Chondrocyte (in vitro differentiated cells): Measurements from ENCODE around the gene USP6NL. TPM values are rescaled to one million over a fixed set of nuclear protein-coding genes. Genes with fewer than 3 reads are reported as not detected.

Experiments
- DNase-seq: peaks from one replicate; pipeline ENCODE4 v3.0.0; 2021; ENCODE audit warnings: mixed read lengths, low spot score
- H3K27ac Mint-ChIP-seq: one replicate; pipeline ENCODE4 v1.8.0; 2021; ENCODE audit warnings: mild to moderate bottlenecking, moderate library complexity, mixed read lengths; ENCODE audit not compliant: unreplicated experiment
- H3K27me3 Mint-ChIP-seq: 2 replicates; pipeline ENCODE4 v1.8.0; 2021; ENCODE audit warnings: low read depth, mixed read lengths
- H3K36me3 Mint-ChIP-seq: 2 replicates; pipeline ENCODE4 v1.8.0; 2021; ENCODE audit warnings: low read depth, mixed read lengths
- H3K4me1 Mint-ChIP-seq: 2 replicates; pipeline ENCODE4 v1.8.0; 2021; ENCODE audit warnings: low read depth, mild to moderate bottlenecking, mixed read lengths
- H3K4me3 Mint-ChIP-seq: one replicate; pipeline ENCODE4 v1.8.0; 2021; ENCODE audit warnings: mild to moderate bottlenecking, moderate library complexity, mixed read lengths; ENCODE audit not compliant: unreplicated experiment
- H3K9me3 Mint-ChIP-seq: 2 replicates; pipeline ENCODE4 v1.8.0; 2021; ENCODE audit warnings: low read depth, mixed read lengths
- CTCF ChIP-seq: fragments of 200-600 bp; sonication (generic); IDR thresholded peaks from 2 replicates; pipeline ENCODE4 v1.5.0; 2021; ENCODE audit warnings: antibody characterized with exemption, mild to moderate bottlenecking, moderate library complexity
- total RNA-seq: library from RNA; stranded (reverse); gene quantifications from 3 replicates; pipeline ENCODE4 v1.2.1, GENCODE V29; 2021

Gene USP6NL
- total RNA-seq, 1 donor from 2014 or later, result 12.3 TPM

GRCh38 chr10:11578802-11579255 is 32.6 kb downstream of the USP6NL start:
- peaks cover 7% of the 10 kb centered on the region for H3K4me1 Mint-ChIP-seq
- DNase-seq, result no peak
- no peak overlapping the region for H3K27ac Mint-ChIP-seq
- no peak for TF ChIP-seq CTCF
- no peaks in the 10 kb centered on the region for H3K27me3 Mint-ChIP-seq
- no peaks in the 10 kb centered on the region for H3K9me3 Mint-ChIP-seq
- H3K36me3 Mint-ChIP-seq, result no peaks in the 10 kb centered on the region
- no peak overlapping the region for H3K4me3 Mint-ChIP-seq

GRCh38 chr10:11576092-11576809 is 35.2 kb downstream of the USP6NL start:
- Mint-ChIP-seq H3K36me3 (no peaks in the 10 kb centered on the region), H3K9me3 (no peaks in the 10 kb centered on the region), H3K27ac (no peak overlapping the region), H3K27me3 (no peaks in the 10 kb centered on the region), H3K4me1 (peaks cover 6% of the 10 kb centered on the region), H3K4me3 (no peak overlapping the region)
- DNase-seq, result no peak
- no peak for TF ChIP-seq CTCF

- Mint-ChIP-seq H3K27me3 (no peaks in the 10 kb centered on the region), H3K27ac (no peak overlapping the region), H3K36me3 (no peaks in the 10 kb centered on the region), H3K4me1 (peaks cover 4% of the 10 kb centered on the region), H3K9me3 (no peaks in the 10 kb centered on the region), H3K4me3 (no peak overlapping the region)
- no peak for DNase-seq
- TF ChIP-seq CTCF, result no peak
Measured at GRCh38 chr10:11573497-11573896, 38.0 kb downstream of the USP6NL start.

GRCh38 chr10:11570751-11571150 is 40.7 kb downstream of the USP6NL start:
- peaks cover 4% of the 10 kb centered on the region for H3K4me1 Mint-ChIP-seq

GRCh38 chr10:11569471-11569870 is 42.0 kb downstream of the USP6NL start:
- Mint-ChIP-seq H3K36me3 (no peaks in the 10 kb centered on the region), H3K4me1 (peaks cover 4% of the 10 kb centered on the region), H3K4me3 (no peak overlapping the region), H3K27ac (no peak overlapping the region), H3K9me3 (no peaks in the 10 kb centered on the region), H3K27me3 (no peaks in the 10 kb centered on the region)
- no peak for DNase-seq
- TF ChIP-seq CTCF, result no peak

More at GRCh38 chr10:11570751-11571150, 40.7 kb downstream of the USP6NL start:
- Mint-ChIP-seq H3K9me3 (no peaks in the 10 kb centered on the region), H3K4me3 (no peak overlapping the region), H3K27ac (no peak overlapping the region), H3K27me3 (no peaks in the 10 kb centered on the region), H3K36me3 (no peaks in the 10 kb centered on the region)
- no peak for TF ChIP-seq CTCF
- no peak for DNase-seq
